K562 (cell line): ENCODE data around the gene NPC1L1. TPM values are rescaled to one million over a fixed set of nuclear protein-coding genes. Genes with fewer than 3 reads are reported as not detected.

ENCODE experiments used
- E2F3 ChIP-seq: fragments of 250-450 bp; sonication (Bioruptor Pico); IDR thresholded peaks from 2 replicates; pipeline ENCODE4 v1.4.0; 2020; ENCODE audit warnings: mild to moderate bottlenecking
- ERF ChIP-seq: fragments of 450-650 bp; formaldehyde crosslinking; IDR thresholded peaks from 2 replicates; pipeline ENCODE4 v1.4.0; 2020; ENCODE audit warnings: mild to moderate bottlenecking, mixed read lengths
- FOXA1 ChIP-seq: fragments of 450-650 bp; IDR thresholded peaks from 2 replicates; pipeline ENCODE4 v1.6.1; 2016; ENCODE audit warnings: mild to moderate bottlenecking, borderline replicate concordance
- MGA ChIP-seq: fragments of 450-650 bp; IDR thresholded peaks from 2 replicates; pipeline ENCODE4 v1.6.1; 2016; ENCODE audit warnings: mild to moderate bottlenecking, moderate library complexity
- MXI1 ChIP-seq: IDR thresholded peaks from 2 replicates; pipeline ENCODE4 v1.6.1; 2011; ENCODE audit warnings: low read depth, mild to moderate bottlenecking, improper control_type of control experiment, low read length
- PHF8 ChIP-seq: fragments of 200-600 bp; sonication (generic); IDR thresholded peaks from 2 replicates; pipeline ENCODE4 v1.6.1; 2012; ENCODE audit warnings: mixed run types, mild to moderate bottlenecking, inconsistent platforms, low read length, moderate library complexity, borderline replicate concordance
- POLR2H ChIP-seq: IDR thresholded peaks from 2 replicates; pipeline ENCODE4 v1.6.1; 2016; ENCODE audit warnings: missing genetic modification characterization, low read depth, mild to moderate bottlenecking, control low read depth, missing compliant biosample characterization, moderate library complexity
- RREB1 ChIP-seq: fragments of 250-450 bp; sonication (Bioruptor Pico); IDR thresholded peaks from 2 replicates; pipeline ENCODE4 v1.4.0; 2020
- polyA plus RNA-seq, 8 experiments: library from polyadenylated mRNA; depleted of rRNA in 4 of 8; stranded (reverse) in 5 of 8; unstranded in 3 of 8; fragments of >200 nt; fragmentation: Nextera tagmentation in 2 of 8; fragmentation: Illumina TruSeq in 1 of 8; extraction: Ambion mirVana in 2 of 8; extraction: Trizol in 1 of 8; gene quantifications; 2 replicates each; pipeline versions ENCODE4 v1.2.1 to v1.2.3, GENCODE V29; 2011 to 2014; ENCODE audit warnings: inconsistent platforms in 1 of 8, missing spikeins in 1 of 8
- total RNA-seq, 7 experiments: library from RNA; depleted of rRNA in 6 of 7; stranded (reverse); fragments of >200 nt in 6 of 7; fragmentation: Illumina TruSeq in 2 of 7; extraction: Trizol in 2 of 7; gene quantifications; 2 replicates each; pipeline versions ENCODE4 v1.2.1 to v1.2.3, GENCODE V29; 2011 to 2021; ENCODE audit warnings: low replicate concordance in 1 of 7

Gene NPC1L1
- total and polyA plus RNA-seq, 9 of the 15 experiments (the other 6 are each of a cell fraction or from before 2014, with no cell fraction given) = 0.01 to 0.18 (median 0.07) TPM; not detected in 4

- TF ChIP-seq MGA (peak; percentile 98), RREB1 (CRISPR knock-in tag) (0 out of 2 replicates have a peak, but pooled peaks have one; percentile 13), FOXA1 (no peak), MXI1 (peak; percentile 63), E2F3 (CRISPR knock-in tag) (0 out of 2 replicates have a peak, but pooled peaks have one; percentile 43), PHF8 (peak; percentile 94), POLR2H (peak; percentile 82), ERF (CRISPR knock-in tag) (peak; percentile 53; the same call in 1 of the 2 replicates)
Observed at GRCh38 chr7:44573464-44574286, 32.5 kb upstream of the NPC1L1 start, which contains the start of gene DDX56 (continued).
